GM21825 (cell line): ENCODE measurements around the gene STXBP4.

ENCODE experiments used
- ATAC-seq: cut with Tn5 transposase; IDR thresholded peaks from one replicate; pipeline ENCODE4 v1.9.1; 2021; ENCODE audit warnings: mild to moderate bottlenecking, moderate library complexity; ENCODE audit not compliant: unreplicated experiment

The STXBP4 gene

DNA sequence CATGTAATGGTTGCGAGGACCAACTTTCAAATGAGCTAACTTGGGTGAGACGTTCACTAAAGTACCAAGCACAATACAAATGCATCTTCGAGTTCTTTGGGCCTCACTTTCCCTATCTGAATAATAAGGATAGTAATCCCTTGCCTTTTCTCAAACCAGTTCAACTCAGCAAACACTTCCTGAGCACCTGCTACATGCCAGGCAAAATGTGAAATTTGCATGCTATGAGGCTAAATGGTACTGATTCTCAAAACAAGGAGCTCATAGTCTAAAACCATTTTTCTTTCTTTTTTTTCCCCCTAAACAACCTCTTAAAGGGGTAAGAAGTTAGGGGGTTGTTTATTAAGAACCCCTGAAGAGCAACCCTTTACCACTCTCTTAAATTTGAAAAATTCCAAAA, 194.8 kb downstream of the STXBP4 start:
- no peak for ATAC-seq

- ATAC-seq: no peak
These were observed 197.9 kb downstream of the STXBP4 start for GRCh38 chr17:55166506-55166905.

DNA sequence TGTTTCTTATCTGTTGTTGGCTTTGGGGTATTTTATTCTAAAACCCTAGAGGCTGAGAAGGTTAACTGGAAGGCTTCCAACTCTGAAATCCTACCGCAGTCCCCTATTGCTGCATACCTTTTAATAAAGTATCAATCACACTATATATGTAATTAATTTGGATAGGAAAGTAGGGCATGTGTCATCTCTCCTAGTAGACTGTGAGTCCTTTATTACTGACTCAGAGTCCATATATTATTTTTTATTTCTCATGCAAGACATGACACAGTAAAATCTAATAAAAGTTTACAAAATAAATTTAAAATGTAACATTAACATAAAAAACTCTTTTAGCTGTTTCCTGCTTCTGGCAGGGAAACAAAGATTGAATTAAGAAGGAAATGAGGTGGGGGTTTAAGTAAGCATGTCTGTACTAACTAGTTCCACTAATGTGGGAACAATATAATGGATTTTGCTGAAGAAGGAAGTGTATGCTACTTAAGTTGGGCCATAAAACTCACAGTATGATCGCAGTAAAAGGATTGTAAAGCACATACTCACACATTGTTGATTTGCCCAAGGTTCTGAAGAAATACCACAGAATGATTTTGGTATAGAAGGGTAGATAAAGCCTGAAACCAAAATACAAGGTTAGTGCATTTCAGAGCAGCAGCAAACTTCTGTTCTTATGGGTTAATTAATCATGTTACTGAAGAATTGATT, 198.6 kb downstream of the STXBP4 start:
- ATAC-seq: no peak

DNA sequence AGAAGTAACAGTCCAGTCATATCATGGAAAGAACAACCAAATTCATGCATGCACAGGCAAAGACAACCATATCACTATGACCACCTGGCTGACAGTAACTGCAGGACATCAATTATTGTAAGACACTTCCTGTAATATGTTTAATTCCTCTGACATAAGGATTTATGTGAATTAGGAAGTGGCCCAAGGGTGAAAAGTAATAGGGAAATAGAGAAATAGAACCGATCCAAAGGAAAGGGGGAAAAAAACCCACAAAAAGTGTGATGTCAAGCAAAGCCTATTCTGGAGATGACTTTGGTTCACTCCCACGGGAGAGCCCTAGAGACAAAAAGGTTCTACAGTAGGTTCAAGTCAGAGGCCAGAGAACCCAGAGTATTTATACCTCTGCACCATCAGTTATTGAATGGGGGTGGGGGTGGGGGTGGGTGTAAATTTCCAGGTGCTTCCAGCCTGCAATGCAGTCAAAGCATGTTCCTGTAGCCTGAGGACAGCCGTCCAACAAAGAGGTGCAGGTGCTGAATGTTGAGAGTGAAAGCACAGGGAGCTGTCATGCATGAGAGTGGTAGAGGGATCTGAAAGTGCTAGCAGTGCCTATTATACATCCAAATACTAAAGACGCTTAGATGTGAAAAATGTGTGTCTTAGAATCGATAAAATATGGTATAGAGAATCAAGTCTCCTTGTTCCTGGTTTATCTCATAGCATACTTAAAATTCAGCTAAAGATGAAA, 200.6 kb downstream of the STXBP4 start:
- ATAC-seq: peak; percentile 88

DNA sequence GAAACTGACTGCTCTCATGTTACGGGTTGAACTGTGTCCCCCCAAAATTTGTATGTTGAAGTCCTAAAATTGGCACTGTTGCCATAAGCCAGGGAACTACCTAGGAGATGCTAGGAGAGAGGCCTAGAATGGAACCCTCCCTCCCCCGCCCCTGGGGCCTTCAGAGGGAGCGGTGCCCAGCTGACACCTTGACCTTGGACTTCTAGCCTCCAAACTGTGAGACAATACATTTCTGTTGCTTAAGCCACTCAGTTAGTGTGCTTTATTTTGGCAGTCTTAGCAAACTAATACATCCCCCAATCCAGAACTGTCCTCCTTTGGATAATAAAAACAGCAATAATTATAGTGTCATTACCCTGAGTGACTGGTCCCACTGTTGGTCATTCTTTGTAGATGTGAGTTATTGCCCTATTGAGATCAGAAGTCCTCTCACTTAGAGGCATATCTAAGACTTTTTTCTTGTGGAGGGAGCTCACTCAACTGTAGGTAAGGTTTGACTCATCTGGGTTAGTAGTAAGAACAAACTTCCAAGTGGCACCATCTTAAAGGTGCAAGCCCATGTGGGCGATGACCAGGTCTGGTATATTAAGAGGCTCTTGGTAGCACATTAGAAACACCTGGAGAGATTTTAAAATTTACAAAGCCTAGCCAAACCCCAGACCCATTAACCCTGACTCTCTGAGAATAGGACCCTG, 203.2 kb downstream of the STXBP4 start:
- no peak for ATAC-seq

DNA sequence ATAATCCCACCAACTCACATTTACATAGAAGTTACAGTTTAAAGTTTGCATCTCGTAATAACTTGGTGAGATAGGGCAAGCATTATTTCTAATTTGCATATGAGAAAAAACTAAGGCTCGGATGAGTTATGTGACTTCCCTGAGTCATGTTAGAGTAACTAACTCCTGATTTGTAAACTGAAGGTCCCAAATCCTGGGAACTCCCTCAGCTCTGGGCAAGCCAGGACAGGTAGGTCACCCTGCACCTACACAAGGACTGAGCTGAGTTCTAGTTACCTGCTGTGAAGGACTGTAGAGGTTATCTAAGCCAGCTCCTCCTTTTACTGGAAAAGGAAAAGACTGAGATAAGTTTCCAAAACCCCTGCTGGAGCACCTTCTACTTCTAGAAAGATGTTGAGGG, 204.0 kb downstream of the STXBP4 start:
- no peak for ATAC-seq

- no peak for ATAC-seq
These were observed 205.6 kb downstream of the STXBP4 start for GRCh38 chr17:55174133-55174532.

DNA sequence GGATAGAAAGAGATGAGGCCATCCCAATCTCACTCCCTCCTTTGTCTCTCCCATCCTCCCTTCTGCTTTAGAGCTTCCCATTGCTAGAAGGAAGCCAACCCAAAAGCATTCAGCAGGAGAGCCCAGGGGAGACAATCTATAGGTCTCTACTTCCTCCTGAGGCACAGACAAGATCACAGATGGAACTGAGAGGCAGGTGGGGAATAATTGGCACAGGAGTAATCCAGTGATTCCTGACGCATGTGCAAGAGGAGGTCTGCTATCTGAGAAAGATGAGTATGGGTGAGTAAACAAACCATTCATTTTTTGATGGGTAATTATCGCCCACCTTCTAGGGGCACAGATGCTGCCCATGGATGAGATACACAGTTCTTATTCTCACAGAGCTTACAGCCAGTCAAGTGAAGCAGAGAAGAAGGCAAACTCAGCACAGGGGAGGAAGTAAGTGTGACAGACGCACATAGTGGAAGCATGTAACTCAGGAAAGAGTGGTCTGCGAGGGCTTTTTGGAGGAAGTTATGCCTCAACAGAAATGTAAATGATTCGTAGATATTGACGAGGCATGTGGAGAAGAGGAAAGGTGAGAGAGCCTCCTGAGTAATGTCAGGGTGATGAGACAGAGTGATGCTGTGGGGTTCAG, 207.3 kb downstream of the STXBP4 start:
- no peak for ATAC-seq

- no peak for ATAC-seq
These were observed 208.7 kb downstream of the STXBP4 start for GRCh38 chr17:55177159-55177854.

DNA sequence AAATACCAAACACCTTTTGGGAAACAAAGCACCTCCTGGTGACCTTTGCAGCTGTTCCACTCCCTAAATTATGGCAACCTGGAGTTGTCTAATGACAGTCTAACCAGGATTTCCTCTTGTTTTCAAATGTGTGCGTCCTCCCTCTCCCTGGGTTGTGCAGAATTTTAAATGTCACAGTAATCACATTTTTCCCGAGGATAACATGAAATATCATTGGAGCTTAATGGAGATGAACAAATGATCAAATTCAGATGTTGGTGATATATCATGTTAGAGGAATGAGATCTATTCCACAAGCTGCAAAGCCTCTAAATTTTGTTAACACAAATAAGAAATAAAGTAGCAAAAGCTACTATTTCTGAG, 209.3 kb downstream of the STXBP4 start:
- no peak for ATAC-seq

GRCh38 chr17:55186937-55187770, 218.6 kb downstream of the STXBP4 start:
- ATAC-seq: no peak

DNA sequence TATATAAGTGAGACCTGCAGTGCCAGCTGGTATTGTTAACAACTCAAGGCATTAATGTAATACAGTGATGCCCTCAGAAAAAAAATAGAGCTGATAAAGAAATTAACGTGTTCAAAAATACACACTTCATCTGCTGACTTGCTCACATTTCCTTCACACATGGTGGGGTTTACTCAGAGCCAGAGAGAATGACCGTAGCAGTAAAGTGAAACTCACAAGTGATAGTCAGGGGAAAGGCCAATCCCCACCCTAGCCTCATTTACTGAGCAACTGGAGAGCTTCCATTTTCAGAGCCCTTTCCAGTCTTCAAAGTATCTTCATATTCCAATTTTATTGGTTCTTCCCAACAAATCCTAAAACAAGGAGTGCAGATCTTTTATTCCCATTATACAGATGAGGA, 222.2 kb downstream of the STXBP4 start:
- no peak for ATAC-seq

DNA sequence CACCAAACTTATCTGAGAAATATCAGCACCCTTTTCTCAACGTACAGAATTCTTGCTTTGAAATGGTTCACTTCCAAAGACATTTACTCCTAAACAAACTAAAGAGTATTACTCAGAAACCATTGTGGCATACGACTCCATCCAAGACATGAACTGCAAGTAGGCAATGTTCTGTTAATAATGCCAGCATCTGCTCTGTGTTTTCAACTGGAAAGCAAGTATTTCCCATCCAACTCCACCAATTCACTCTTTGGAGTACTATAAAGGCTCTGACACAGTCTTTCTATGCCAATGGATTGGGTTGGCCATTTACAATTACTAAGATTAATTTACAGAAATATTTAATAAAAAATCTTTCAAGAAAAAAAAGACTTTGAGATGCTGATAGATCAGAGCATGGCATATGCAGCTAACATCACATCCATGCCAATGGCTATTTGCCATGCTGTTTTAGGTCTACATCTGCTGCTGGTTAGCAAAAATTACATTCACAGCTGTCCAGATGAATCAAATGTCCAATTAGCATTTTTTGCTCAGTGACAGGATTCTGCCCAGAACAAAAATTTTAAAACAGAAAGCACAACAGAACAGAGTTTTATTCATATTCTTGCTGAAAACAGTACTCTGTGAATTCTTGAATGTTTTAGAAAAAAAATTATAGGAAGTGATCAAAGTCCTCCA, 230.3 kb downstream of the STXBP4 start:
- no peak for ATAC-seq

DNA sequence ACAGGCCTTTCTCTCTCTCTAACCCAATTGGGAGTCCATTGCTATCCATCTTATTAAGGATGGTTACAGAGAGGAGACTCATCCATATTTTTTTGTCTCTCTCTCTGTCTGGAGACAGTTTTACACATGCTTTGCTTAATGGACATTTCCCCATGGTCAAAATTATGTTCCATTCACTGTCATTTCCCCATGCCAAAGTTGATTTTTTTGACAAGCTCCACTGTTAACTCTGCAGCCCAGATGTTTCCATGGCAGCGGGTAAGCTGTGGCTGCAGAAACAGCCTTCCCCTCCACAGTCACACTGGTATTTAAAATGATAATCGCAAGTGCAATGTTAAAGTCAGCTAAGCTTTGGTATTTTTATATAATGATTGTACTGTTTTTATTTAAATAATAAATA, 232.3 kb downstream of the STXBP4 start:
- ATAC-seq: no peak

GRCh38 chr17:55201308-55201932, 232.9 kb downstream of the STXBP4 start:
- ATAC-seq: no peak

GRCh38 chr17:55202896-55203295, 234.3 kb downstream of the STXBP4 start:
- no peak for ATAC-seq

GRCh38 chr17:55208078-55208812, 239.7 kb downstream of the STXBP4 start:
- ATAC-seq: no peak

- no peak for ATAC-seq
These were observed 241.7 kb downstream of the STXBP4 start for GRCh38 chr17:55210292-55210691.
